HepG2 (cell line): Measurements from ENCODE around the gene BRCA1. TPM values are rescaled to one million over a fixed set of nuclear protein-coding genes. Genes with fewer than 3 reads are reported as not detected.
A peak's percentile ranks its signal among the peaks of the same experiment; 100 is the strongest.

ENCODE experiments used
- DZIP1 ChIP-seq: sonication (generic); formaldehyde crosslinking; IDR thresholded peaks from 2 replicates; pipeline ENCODE4 v1.5.0; 2020; ENCODE audit warnings: mild to moderate bottlenecking, missing genetic modification reagents
- ELF1 ChIP-seq: sonication (generic); formaldehyde crosslinking; IDR thresholded peaks from 2 replicates; pipeline ENCODE4 v1.4.0; 2020; ENCODE audit warnings: missing genetic modification reagents
- PLRG1 ChIP-seq: fragments of 450-650 bp; conservative IDR thresholded peaks from 2 replicates; pipeline ENCODE4 v1.6.1; 2016
- RAD51 ChIP-seq: fragments of 450-650 bp; IDR thresholded peaks from 2 replicates; pipeline ENCODE4 v1.6.1; 2016; ENCODE audit warnings: borderline replicate concordance
- THRA ChIP-seq: sonication (generic); formaldehyde crosslinking; IDR thresholded peaks from 2 replicates; pipeline ENCODE4 v1.4.0; 2020; ENCODE audit warnings: missing genetic modification reagents, borderline replicate concordance
- ZBTB1 ChIP-seq: sonication (generic); formaldehyde crosslinking; IDR thresholded peaks from 2 replicates; pipeline ENCODE4 v1.4.0; 2020; ENCODE audit warnings: missing genetic modification reagents, borderline replicate concordance
- ZBTB8A ChIP-seq: sonication (generic); formaldehyde crosslinking; IDR thresholded peaks from 2 replicates; pipeline ENCODE4 v1.4.0; 2020; ENCODE audit warnings: mild to moderate bottlenecking, low read depth, missing genetic modification reagents, borderline replicate concordance
- ZNF318 ChIP-seq: sonication (generic); formaldehyde crosslinking; IDR thresholded peaks from 2 replicates; pipeline ENCODE4 v1.4.0; 2020; ENCODE audit warnings: mild to moderate bottlenecking, missing genetic modification reagents
- ZNF382 ChIP-seq: sonication (generic); formaldehyde crosslinking; IDR thresholded peaks from 2 replicates; pipeline ENCODE4 v1.5.0; 2020; ENCODE audit warnings: missing genetic modification reagents, mild to moderate bottlenecking, borderline replicate concordance
- ZNF749 ChIP-seq: sonication (generic); formaldehyde crosslinking; IDR thresholded peaks from 2 replicates; pipeline ENCODE4 v1.8.0; 2022; ENCODE audit warnings: mild to moderate bottlenecking, missing genetic modification reagents, moderate library complexity, borderline replicate concordance
- polyA plus RNA-seq, 8 experiments: library from polyadenylated mRNA; depleted of rRNA in 3 of 8; stranded (reverse) in 7 of 8; unstranded in 1 of 8; fragments of >200 nt; fragmentation: Illumina TruSeq in 4 of 8; extraction: Trizol in 4 of 8; gene quantifications; 2 replicates each; pipeline versions ENCODE4 v1.2.1 to v1.2.3, GENCODE V29; 2011 to 2016; ENCODE audit warnings: low read depth in 4 of 8, missing spikeins in 1 of 8, mixed read lengths in 1 of 8; ENCODE audit not compliant: insufficient read depth in 1 of 8
- total RNA-seq, 5 experiments: library from RNA; depleted of rRNA; stranded (reverse); fragments of >200 nt; fragmentation: Illumina TruSeq; extraction: Trizol; gene quantifications; 2 replicates each; pipeline ENCODE4 v1.2.3, GENCODE V29; 2016; ENCODE audit warnings: low read depth in 1 of 5
- TF ChIP-seq, protein P1 (sequence below): sonication (generic); formaldehyde crosslinking; IDR thresholded peaks from 2 replicates; pipeline ENCODE4 v1.5.0; 2020; ENCODE audit warnings: missing genetic modification reagents
- TF ChIP-seq, protein P2 (sequence below): sonication (generic); formaldehyde crosslinking; IDR thresholded peaks from 2 replicates; pipeline ENCODE4 v1.4.0; 2020; ENCODE audit warnings: mild to moderate bottlenecking, missing genetic modification reagents

Gene BRCA1
- total and polyA plus RNA-seq, 2 of the 13 experiments (the other 11 are each of a cell fraction or from before 2014, with no cell fraction given): 13.3 to 37.5 TPM

- TF ChIP-seq ZNF749 (CRISPR knock-in tag): no peak
- TF ChIP-seq, protein P1, sequence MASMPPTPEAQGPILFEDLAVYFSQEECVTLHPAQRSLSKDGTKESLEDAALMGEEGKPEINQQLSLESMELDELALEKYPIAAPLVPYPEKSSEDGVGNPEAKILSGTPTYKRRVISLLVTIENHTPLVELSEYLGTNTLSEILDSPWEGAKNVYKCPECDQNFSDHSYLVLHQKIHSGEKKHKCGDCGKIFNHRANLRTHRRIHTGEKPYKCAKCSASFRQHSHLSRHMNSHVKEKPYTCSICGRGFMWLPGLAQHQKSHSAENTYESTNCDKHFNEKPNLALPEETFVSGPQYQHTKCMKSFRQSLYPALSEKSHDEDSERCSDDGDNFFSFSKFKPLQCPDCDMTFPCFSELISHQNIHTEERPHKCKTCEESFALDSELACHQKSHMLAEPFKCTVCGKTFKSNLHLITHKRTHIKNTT (CRISPR knock-in tag): no peak
- TF ChIP-seq ZNF318 (CRISPR knock-in tag): no peak; the same call in 1 of the 2 replicates
- TF ChIP-seq ZBTB1 (CRISPR knock-in tag): no peak
- TF ChIP-seq ZBTB8A (CRISPR knock-in tag): 0 out of 2 replicates have a peak, but pooled peaks have one; percentile 29
- no peak for TF ChIP-seq PLRG1
- TF ChIP-seq THRA (CRISPR knock-in tag): no peak; the same call in 1 of the 2 replicates
- peak; percentile 77 for TF ChIP-seq ELF1 (CRISPR knock-in tag)
- TF ChIP-seq ZNF382 (CRISPR knock-in tag): no peak
- TF ChIP-seq, protein P2, sequence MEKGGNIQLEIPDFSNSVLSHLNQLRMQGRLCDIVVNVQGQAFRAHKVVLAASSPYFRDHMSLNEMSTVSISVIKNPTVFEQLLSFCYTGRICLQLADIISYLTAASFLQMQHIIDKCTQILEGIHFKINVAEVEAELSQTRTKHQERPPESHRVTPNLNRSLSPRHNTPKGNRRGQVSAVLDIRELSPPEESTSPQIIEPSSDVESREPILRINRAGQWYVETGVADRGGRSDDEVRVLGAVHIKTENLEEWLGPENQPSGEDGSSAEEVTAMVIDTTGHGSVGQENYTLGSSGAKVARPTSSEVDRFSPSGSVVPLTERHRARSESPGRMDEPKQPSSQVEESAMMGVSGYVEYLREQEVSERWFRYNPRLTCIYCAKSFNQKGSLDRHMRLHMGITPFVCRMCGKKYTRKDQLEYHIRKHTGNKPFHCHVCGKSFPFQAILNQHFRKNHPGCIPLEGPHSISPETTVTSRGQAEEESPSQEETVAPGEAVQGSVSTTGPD: no peak
- peak; percentile 82; the same call in 1 of the 2 replicates for TF ChIP-seq DZIP1 (CRISPR knock-in tag)
- no peak for TF ChIP-seq RAD51
Measured at GRCh38 chr17:43006639-43007551, 118.3 kb downstream of the BRCA1 start, which contains the start of gene IFI35 (continued).
